Esophagus muscularis mucosa (tissue), 4 donors: ENCODE results near the gene SEMA4B. TPM values are rescaled to one million over a fixed set of nuclear protein-coding genes. Genes with fewer than 3 reads are reported as not detected.

Experiments used
- DNase-seq: peaks from one replicate; pipeline ENCODE4 v3.0.0-alpha.2; 2017; ENCODE audit errors: extremely low spot score
- H3K27ac ChIP-seq, 4 donors: fragments of 200-600 bp; sonication (generic); replicated peaks in 1 of 4; 1 replicate in 3 of 4; 2 replicates in 1 of 4; pipeline ENCODE4 v1.5.1; 2016 to 2019; ENCODE audit warnings: mild to moderate bottlenecking in 1 of 4
- H3K27me3 ChIP-seq, 4 donors: fragments of 200-600 bp; sonication (generic); one replicate each; pipeline versions ENCODE4 v1.5.1 to v1.6.0; 2016 to 2019
- H3K36me3 ChIP-seq, 4 donors: fragments of 200-600 bp; sonication (generic); one replicate each; pipeline ENCODE4 v1.5.1; 2016 to 2019
- H3K4me1 ChIP-seq, 4 donors: fragments of 200-600 bp; sonication (generic); one replicate each; pipeline ENCODE4 v1.5.1; 2016 to 2019
- H3K4me3 ChIP-seq, 4 donors: fragments of 200-600 bp; sonication (generic); 1 replicate in 2 of 4; 2 replicates in 2 of 4; pipeline ENCODE4 v1.5.1; 2016 to 2019; ENCODE audit warnings: mild to moderate bottlenecking in 4 of 4, moderate library complexity in 1 of 4
- H3K9me3 ChIP-seq, 4 donors: fragments of 200-600 bp; sonication (generic); 1 replicate in 3 of 4; 2 replicates in 1 of 4; pipeline ENCODE4 v1.5.1; 2016 to 2019
- EP300 ChIP-seq: sonication (generic); formaldehyde crosslinking; IDR thresholded peaks from one replicate; pipeline ENCODE4 v1.6.1; 2017; ENCODE audit warnings: antibody characterized with exemption
- POLR2A ChIP-seq: fragments of 450-650 bp; IDR thresholded peaks from one replicate; pipeline ENCODE4 v1.6.1; 2017; ENCODE audit warnings: antibody characterized with exemption, moderate library complexity, mild to moderate bottlenecking, low read depth
- POLR2AphosphoS5 ChIP-seq, 2 donors: sonication (generic); formaldehyde crosslinking; IDR thresholded peaks; one replicate each; pipeline ENCODE4 v1.6.1; 2017; ENCODE audit warnings: antibody characterized with exemption in 2 of 2
- WGBS: methylation state at CpG from one replicate; pipeline ENCODE4 v1.1.5; 2018; 5-methylcytosine and 5-hydroxymethylcytosine counted together
- intact Hi-C: fragments of 100-400 bp; cut with DNase I; formaldehyde crosslinking; loops from one replicate; pipeline ENCODE4 v1.15.1; 2023
- total RNA-seq, 4 donors: library from RNA; depleted of rRNA; stranded (reverse); fragments of >200 nt; gene quantifications; one replicate each; pipeline versions ENCODE4 v1.1.0 to v1.2.1, GENCODE V29; 2016
- TF ChIP-seq, protein P1 (sequence below), 3 experiments: fragments of 200-600 bp in 2 of 3; fragments of 450-650 bp in 1 of 3; sonication (generic) in 2 of 3; IDR thresholded peaks; one replicate each; pipeline ENCODE4 v1.5.1; 2017 to 2019; ENCODE audit warnings: antibody characterized with exemption in 3 of 3, mild to moderate bottlenecking in 2 of 3, moderate library complexity in 1 of 3

SEMA4B gene
- total RNA-seq, 4 donors from 2014 or later, result 30.7 to 68.3 (median 43.4) TPM

DNA sequence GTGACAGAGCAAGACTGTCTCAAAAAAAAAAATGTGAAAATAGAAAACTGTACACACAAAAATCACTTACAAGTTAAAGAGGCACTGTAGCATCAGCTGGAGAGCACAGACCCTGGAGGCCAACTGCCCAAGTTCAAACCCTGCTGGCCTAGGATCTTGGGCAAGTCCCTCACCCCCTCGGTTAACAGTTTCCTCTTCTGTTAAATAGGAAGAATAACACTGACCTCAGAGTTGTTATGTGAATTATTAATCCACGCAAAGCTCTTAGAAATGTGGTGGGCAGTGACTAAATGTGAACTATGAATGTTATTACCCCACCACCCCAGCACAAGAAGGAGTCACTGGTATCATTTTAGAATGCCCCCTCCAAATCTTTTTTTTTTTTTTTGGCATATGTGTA is 21.4 kb downstream of the SEMA4B start:
- intact Hi-C loops, result no loop called here
- H3K4me1 ChIP-seq, result peaks cover 12 to 45% (median 29%) of the 10 kb centered on the region in 4 donors
- WGBS, result 68% methylated on average over 2 of the region's 2 CpGs
- H3K27ac ChIP-seq, result no peak overlapping the region
- no peak for DNase-seq
- TF ChIP-seq POLR2A, result no peak
- TF ChIP-seq, protein P1, sequence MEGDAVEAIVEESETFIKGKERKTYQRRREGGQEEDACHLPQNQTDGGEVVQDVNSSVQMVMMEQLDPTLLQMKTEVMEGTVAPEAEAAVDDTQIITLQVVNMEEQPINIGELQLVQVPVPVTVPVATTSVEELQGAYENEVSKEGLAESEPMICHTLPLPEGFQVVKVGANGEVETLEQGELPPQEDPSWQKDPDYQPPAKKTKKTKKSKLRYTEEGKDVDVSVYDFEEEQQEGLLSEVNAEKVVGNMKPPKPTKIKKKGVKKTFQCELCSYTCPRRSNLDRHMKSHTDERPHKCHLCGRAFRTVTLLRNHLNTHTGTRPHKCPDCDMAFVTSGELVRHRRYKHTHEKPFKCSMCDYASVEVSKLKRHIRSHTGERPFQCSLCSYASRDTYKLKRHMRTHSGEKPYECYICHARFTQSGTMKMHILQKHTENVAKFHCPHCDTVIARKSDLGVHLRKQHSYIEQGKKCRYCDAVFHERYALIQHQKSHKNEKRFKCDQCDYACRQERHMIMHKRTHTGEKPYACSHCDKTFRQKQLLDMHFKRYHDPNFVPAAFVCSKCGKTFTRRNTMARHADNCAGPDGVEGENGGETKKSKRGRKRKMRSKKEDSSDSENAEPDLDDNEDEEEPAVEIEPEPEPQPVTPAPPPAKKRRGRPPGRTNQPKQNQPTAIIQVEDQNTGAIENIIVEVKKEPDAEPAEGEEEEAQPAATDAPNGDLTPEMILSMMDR (IDR thresholded peaks at IDR 0.05), result no peak
- no peak for TF ChIP-seq POLR2AphosphoS5 (IDR thresholded peaks at IDR 0.05)
- TF ChIP-seq EP300, result no peak
- H3K27me3 ChIP-seq, result no peaks in the 10 kb centered on the region
- H3K9me3 ChIP-seq, result no peaks in the 10 kb centered on the region
- H3K4me3 ChIP-seq, result no peak overlapping the region
- H3K36me3 ChIP-seq, result peaks cover 40 to 82% (median 68%) of the 10 kb centered on the region in 4 donors

DNA sequence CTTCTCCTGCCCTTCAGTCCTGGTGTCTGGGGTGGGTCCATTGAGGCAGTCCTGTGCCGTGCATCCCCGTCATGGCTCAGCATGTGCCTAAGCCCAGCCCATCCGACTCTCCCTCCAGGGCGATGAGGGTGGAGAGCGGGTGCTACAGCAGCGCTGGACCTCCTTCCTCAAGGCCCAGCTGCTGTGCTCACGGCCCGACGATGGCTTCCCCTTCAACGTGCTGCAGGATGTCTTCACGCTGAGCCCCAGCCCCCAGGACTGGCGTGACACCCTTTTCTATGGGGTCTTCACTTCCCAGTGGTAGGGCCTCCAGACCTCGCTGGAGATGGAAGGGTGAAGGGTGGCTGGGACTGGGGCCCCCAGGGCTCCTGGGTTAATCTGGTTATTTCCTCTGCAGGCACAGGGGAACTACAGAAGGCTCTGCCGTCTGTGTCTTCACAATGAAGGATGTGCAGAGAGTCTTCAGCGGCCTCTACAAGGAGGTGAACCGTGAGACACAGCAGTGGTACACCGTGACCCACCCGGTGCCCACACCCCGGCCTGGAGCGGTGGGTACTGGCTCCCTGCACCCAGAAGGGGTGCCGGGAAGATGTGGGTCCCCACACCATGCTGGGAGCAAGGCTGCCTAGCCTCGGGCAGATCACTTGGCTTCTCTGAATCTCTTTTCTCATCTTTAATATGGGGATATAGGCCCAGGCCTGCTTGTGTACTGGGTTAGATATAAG is 22.5 kb downstream of the SEMA4B start:
- intact Hi-C loops, result no loop called here
- H3K4me3 ChIP-seq, result no peak overlapping the region
- 90% methylated on average over 14 of the region's 22 CpGs for WGBS
- TF ChIP-seq POLR2A (no peak), EP300 (no peak), POLR2AphosphoS5 (IDR thresholded peaks at IDR 0.05) (no peak)
- TF ChIP-seq, protein P1 (IDR thresholded peaks at IDR 0.05), result no peak
- no peaks in the 10 kb centered on the region for H3K27me3 ChIP-seq
- H3K4me1 ChIP-seq, result peaks cover 12 to 51% (median 34%) of the 10 kb centered on the region in 4 donors
- no peak for DNase-seq
- H3K27ac ChIP-seq, result no peak overlapping the region
- no peaks in the 10 kb centered on the region for H3K9me3 ChIP-seq
- peaks cover 44 to 82% (median 69%) of the 10 kb centered on the region in 4 donors for H3K36me3 ChIP-seq

GRCh38 chr15:90225047-90225446 is 23.9 kb downstream of the SEMA4B start:
- 91% methylated on average over 16 of the region's 17 CpGs for WGBS
- TF ChIP-seq POLR2A, result no peak
- no peak for TF ChIP-seq POLR2AphosphoS5 (IDR thresholded peaks at IDR 0.05)
- TF ChIP-seq, protein P1 (IDR thresholded peaks at IDR 0.05), result no peak
- TF ChIP-seq EP300, result no peak
- intact Hi-C loops, result no loop called here
- Histone ChIP-seq H3K4me1 (peaks cover 16 to 52% (median 36%) of the 10 kb centered on the region in 4 donors), H3K27me3 (no peaks in the 10 kb centered on the region), H3K9me3 (no peaks in the 10 kb centered on the region), H3K4me3 (no peak overlapping the region), H3K27ac (no peak overlapping the region), H3K36me3 (peaks cover 47 to 93% (median 83%) of the 10 kb centered on the region in 4 donors)
- DNase-seq, result no peak

- intact Hi-C loops, result no loop called here
- no peak for TF ChIP-seq POLR2AphosphoS5 (IDR thresholded peaks at IDR 0.05)
- TF ChIP-seq, protein P1 (IDR thresholded peaks at IDR 0.05), result no peak
- no peak for TF ChIP-seq POLR2A
- TF ChIP-seq EP300, result no peak
- no peak overlapping the region for H3K27ac ChIP-seq
- H3K4me3 ChIP-seq, result no peak overlapping the region
- peaks cover 47 to 97% (median 89%) of the 10 kb centered on the region in 4 donors for H3K36me3 ChIP-seq
- H3K4me1 ChIP-seq, result peaks cover 22 to 54% (median 38%) of the 10 kb centered on the region in 4 donors
- no peak for DNase-seq
- no peaks in the 10 kb centered on the region for H3K9me3 ChIP-seq
- no peaks in the 10 kb centered on the region for H3K27me3 ChIP-seq
- WGBS, result 86% methylated on average over 16 of the region's 18 CpGs
Observed at GRCh38 chr15:90225504-90226234, 24.5 kb downstream of the SEMA4B start.
